ENCODE results near the gene PKD2L1. TPM values are rescaled to one million over a fixed set of nuclear protein-coding genes. Genes with fewer than 3 reads are reported as not detected.
A peak's percentile ranks its signal among the peaks of the same experiment; 100 is the strongest.

PKD2L1 gene
- total RNA-seq, 3 donors from 2014 or later: not detected

DNA sequence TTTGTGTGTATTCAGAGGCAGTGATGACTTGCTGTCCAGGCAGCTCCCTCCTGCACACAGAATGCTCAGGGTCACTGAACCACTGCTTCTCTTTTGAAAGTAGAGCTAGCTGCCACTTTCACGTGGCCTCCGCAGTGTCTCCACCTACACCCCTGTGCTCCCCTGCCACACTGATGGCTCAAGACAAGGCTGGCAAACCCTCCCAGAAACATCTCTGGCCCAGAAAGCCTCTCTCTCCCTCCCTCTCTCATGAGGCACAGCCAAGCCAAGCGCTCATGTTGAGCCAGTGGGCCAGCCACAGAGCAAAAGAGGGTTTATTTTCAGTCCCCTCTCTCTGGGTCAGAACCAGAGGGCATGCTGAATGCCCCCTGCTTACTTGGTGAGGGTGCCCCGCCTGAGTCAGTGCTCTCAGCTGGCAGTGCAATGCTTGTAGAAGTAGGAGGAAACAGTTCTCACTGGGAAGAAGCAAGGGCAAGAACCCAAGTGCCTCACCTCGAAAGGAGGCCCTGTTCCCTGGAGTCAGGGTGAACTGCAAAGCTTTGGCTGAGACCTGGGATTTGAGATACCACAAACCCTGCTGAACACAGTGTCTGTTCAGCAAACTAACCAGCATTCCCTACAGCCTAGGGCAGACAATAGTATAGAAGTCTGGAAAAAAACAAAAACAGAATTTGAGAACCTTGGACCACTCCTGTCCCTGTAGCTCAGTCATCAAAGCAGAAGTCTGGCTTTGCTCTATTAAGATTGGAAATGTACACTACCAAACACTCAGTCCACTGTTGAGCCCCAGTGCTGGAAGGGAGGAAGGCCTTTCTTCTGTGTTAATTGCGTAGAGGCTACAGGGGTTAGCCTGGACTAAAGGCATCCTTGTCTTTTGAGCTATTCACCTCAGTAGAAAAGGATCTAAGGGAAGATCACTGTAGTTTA, 32.8 kb upstream of the PKD2L1 start:
- Mint-ChIP-seq H3K4me3 (no peak overlapping the region), H3K4me1 (ENCODE audit: low read depth) (peaks cover 7% of the 10 kb centered on the region), H3K36me3 (ENCODE audit: insufficient read depth) (peaks cover 17% of the 10 kb centered on the region), H3K9me3 (no peaks in the 10 kb centered on the region), H3K27me3 (ENCODE audit: low read depth) (no peaks in the 10 kb centered on the region)
- ATAC-seq: no peak
- no peak for DNase-seq

DNA sequence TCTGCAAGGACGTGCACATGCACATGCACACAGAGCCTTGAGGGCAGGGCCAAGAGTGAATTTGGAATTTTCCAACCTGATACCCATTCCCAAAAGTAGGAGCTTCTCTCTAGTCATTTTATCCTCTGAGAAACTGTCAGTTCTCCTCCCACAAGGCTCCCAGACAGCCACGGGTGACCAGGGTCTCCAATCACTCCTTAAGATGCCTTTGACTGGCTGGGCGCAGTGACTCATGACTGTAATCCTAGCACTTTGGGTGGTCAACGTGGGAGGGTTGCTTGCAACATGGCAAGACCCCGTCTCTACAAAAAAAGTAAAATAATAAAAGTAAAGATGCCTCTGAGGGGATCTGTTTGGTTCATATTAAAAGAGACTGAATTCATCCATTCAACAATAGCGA, 30.2 kb upstream of the PKD2L1 start:
- DNase-seq (no peak), ATAC-seq (no peak)
- H3K9me3 Mint-ChIP-seq: no peaks in the 10 kb centered on the region
- H3K4me3 Mint-ChIP-seq: no peak overlapping the region
- H3K27me3 Mint-ChIP-seq (ENCODE audit: low read depth): no peaks in the 10 kb centered on the region
- H3K4me1 Mint-ChIP-seq (ENCODE audit: low read depth): peaks cover 7% of the 10 kb centered on the region
- H3K36me3 Mint-ChIP-seq (ENCODE audit: insufficient read depth): peaks cover 30% of the 10 kb centered on the region

DNA sequence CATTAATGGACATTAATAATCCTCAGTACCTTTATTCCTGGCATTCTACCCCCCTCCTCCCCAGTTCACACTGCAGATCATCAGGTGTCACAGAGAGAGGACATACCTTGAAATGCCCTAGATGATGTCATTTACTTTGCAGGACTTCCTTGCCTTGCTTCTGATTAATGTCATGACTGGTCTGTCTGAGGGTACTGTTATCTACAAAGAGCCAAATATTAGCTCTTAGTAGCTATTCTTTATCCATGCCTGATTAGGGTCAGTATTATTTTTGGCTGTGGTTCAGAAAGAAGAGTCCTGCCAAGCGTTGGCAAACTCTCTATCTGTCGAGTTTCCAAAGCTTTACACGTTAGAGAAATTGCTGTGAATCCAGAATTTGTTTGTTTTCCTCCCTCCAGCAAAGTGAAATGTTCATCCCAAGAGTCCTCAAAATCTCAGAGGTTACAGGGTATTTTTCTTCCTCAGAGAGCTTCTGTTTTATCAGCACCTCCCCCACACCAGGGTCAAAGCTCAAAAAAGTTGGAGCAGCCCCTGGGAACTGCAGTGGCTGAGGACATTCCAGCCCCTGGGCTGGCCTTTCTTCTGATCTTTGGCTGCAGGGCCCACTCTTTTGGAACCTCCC, 29.6 kb upstream of the PKD2L1 start:
- Mint-ChIP-seq H3K4me3 (no peak overlapping the region), H3K9me3 (no peaks in the 10 kb centered on the region), H3K27me3 (ENCODE audit: low read depth) (no peaks in the 10 kb centered on the region), H3K36me3 (ENCODE audit: insufficient read depth) (peaks cover 35% of the 10 kb centered on the region), H3K4me1 (ENCODE audit: low read depth) (peaks cover 7% of the 10 kb centered on the region)
- ATAC-seq (no peak), DNase-seq (no peak)

DNA sequence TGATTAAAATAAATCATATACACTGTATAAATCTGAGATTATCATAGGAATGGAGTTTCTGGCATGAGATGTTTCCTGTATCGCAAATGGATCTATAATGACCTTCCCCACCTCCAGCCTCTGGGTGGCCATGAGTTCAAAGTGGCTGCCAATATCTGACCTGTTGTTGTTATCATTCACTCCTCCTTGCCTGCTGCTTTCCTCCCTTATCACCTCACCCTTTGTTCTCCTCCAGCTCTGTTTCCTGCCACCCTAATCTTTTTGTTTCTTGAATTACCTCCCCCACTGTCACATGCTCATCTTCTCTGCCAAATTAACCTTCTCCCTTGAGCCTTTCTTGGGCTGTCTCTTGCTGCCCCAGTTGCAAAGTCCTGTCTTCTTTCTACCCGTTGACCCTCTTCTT, 29.0 kb upstream of the PKD2L1 start:
- no peak overlapping the region for H3K4me3 Mint-ChIP-seq
- no peak for DNase-seq
- H3K4me1 Mint-ChIP-seq (ENCODE audit: low read depth): peaks cover 7% of the 10 kb centered on the region
- peaks cover 38% of the 10 kb centered on the region for H3K36me3 Mint-ChIP-seq (ENCODE audit: insufficient read depth)
- H3K9me3 Mint-ChIP-seq: no peaks in the 10 kb centered on the region
- ATAC-seq: no peak
- no peaks in the 10 kb centered on the region for H3K27me3 Mint-ChIP-seq (ENCODE audit: low read depth)

DNA sequence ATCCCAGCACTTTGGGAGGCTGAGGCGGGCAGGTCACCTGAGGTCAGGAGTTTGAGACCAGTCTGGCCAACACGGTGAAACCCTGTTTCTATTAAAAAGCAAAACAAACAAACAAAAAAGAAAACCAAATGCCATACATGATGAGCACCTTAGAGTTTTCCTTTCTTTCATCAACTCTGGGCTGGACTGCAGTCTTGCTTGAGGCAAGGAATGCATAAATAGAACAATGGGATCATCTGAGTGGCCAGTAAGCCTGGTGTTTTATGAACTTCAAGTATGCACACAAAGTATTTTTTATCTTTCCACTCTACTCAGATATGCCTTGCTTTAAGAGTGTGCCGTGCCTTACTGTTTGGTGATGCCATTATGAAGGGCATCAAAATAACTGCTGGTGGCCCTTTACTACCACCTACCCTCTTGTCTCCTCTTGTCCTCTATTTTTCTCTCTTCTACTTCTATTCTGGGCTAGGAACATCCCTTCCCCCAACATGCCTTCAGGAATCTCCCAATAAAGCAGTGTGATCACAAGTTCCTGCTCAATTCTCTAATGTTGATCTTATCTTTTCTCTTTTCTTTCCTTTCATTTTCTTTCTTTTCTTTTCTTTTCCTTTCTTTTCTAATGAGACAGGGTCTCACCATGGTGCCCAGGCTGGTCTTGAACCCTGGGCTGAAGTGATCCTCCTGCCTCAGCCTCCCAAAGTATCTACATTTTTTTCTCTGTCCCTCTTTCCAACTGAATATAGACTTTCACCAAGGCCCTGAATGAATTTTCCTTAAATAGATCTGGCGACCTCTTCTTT, 27.2 kb upstream of the PKD2L1 start:
- peaks cover 7% of the 10 kb centered on the region for H3K4me1 Mint-ChIP-seq (ENCODE audit: low read depth)
- H3K27me3 Mint-ChIP-seq (ENCODE audit: low read depth): no peaks in the 10 kb centered on the region
- H3K4me3 Mint-ChIP-seq: no peak overlapping the region
- DNase-seq: no peak
- no peak for ATAC-seq
- H3K9me3 Mint-ChIP-seq: no peaks in the 10 kb centered on the region
- H3K36me3 Mint-ChIP-seq (ENCODE audit: insufficient read depth): peaks cover 46% of the 10 kb centered on the region

DNA sequence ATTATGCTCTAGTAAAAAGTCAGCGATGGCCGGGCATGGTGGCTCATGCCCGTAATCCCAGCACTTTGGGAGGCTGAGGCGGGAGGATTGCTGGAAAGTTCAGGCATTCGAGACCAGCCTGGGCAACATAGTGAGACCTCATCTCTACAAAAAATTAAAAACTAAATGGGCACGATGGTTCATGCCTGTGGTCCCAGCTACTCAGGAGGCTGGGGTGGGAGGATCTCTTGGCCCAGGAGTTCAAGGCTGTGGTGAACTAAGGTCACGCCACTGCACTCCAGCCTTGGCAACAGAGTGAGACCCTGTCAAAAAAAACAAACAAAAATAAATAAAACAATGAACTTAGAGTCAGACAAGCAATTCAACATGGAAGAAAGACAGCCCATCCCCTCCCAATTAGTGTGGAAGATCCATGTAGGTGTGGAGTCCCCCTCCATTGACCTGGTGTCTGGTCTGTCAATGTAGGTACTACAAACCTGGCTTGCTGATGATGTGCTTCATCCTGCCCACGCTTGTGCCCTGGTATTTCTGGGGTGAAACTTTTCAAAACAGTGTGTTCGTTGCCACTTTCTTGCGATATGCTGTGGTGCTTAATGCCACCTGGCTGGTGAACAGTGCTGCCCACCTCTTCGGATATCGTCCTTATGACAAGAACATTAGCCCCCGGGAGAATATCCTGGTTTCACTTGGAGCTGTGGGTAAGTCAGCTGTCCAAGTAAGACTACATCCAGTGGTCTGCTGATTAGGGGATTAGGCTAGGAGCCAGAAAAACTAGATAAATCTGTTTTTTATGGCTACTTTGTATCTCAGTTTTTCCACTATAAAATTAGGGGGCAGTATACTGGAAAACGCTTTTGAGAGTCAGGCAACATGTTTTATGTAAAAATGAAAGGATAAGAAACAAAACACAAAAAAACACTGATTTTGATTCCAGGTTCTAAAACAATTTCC, 26.3 kb upstream of the PKD2L1 start:
- Mint-ChIP-seq H3K27me3 (ENCODE audit: low read depth) (no peaks in the 10 kb centered on the region), H3K9me3 (no peaks in the 10 kb centered on the region), H3K4me3 (no peak overlapping the region), H3K4me1 (ENCODE audit: low read depth) (peaks cover 7% of the 10 kb centered on the region), H3K36me3 (ENCODE audit: insufficient read depth) (peaks cover 40% of the 10 kb centered on the region)
- DNase-seq: no peak
- ATAC-seq: no peak

DNA sequence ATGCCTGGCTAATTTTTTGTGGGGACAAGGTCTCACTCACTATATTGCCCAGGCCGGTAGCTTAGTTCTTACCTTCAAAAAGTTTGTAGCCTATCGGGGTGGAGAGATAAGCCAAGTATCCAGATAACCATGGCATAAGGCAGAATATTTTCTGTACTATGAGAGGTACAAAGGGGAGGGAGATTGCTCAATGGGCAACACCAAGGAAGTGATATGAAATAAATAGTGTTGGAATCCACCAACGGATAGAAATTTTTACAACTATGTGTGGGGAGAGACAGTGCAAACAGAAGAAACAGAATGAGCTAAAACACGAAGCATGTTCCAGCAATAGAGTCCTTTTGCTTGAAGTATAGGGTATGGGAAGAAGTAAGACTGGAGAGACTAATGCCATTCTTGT, 25.1 kb upstream of the PKD2L1 start:
- ATAC-seq (no peak), DNase-seq (no peak)
- Mint-ChIP-seq H3K36me3 (ENCODE audit: insufficient read depth) (peaks cover 37% of the 10 kb centered on the region), H3K4me1 (ENCODE audit: low read depth) (peaks cover 7% of the 10 kb centered on the region), H3K9me3 (no peaks in the 10 kb centered on the region), H3K27me3 (ENCODE audit: low read depth) (no peaks in the 10 kb centered on the region), H3K4me3 (no peak overlapping the region)

DNA sequence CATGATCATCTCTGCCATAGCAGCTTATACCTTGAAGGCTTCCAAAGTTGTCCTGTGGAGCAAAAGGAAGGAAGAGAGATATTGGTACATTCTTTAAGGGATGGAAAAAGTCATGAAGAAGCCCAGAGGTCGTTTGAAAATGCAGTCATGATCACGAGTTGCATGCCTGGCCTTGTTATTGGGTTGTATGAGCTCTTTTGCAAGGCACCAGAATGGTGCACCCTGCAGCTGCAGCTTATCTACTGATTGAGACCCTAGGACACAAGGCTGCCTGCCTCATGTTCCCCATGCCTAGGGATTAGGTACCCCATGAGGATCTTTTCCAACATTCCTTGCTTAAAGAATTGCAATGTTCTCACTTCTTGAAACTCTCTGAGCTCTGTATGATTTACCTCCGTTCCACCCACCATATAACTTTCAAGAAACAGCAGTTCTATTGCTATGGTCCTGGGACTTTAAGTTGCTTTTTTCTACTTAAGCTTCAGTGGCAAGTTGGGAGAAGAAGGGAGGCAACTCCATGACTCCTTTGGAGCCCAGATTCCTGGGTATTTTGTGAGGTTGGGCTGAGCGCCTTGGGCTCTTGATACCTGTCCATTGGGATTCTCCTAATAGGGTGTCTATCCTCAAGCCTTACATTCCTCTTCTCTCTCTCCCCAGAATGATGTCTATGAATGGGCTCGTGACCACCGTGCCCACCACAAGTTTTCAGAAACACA, 23.9 kb upstream of the PKD2L1 start:
- Mint-ChIP-seq H3K9me3 (no peaks in the 10 kb centered on the region), H3K4me3 (no peak overlapping the region), H3K4me1 (ENCODE audit: low read depth) (peaks cover 1% of the 10 kb centered on the region), H3K36me3 (ENCODE audit: insufficient read depth) (peaks cover 33% of the 10 kb centered on the region), H3K27me3 (ENCODE audit: low read depth) (no peaks in the 10 kb centered on the region)
- no peak for ATAC-seq
- no peak for DNase-seq

DNA sequence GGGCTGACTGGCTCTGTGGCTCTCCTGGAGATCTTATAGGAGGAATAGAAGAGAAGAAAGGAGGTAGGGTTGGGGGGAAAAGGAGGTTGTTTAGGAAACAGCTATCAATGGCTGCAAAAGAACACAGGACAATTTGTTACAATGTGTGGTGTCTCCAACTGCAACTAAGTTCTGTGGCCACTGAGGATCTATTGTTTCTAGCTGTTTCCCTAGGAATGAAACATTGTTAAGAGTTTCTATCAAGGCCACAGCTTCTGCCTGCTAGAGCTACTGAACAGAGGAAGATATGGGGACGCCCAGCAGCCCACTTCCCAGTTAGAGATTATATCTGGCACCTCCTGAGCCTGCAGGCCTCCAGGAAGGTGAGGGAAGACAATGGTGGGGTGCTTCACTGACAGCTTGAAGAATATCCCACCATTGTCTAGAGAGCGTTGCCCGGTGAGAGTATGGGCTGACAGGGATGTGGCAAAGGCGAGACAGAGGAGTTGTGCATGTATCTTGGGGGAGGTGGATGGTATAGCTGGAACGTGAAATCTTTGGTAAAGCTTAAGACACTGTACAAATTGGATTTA, 21.0 kb upstream of the PKD2L1 start:
- Mint-ChIP-seq H3K4me1 (ENCODE audit: low read depth) (peaks cover 15% of the 10 kb centered on the region), H3K36me3 (ENCODE audit: insufficient read depth) (peaks cover 29% of the 10 kb centered on the region), H3K4me3 (no peak overlapping the region)

DNA sequence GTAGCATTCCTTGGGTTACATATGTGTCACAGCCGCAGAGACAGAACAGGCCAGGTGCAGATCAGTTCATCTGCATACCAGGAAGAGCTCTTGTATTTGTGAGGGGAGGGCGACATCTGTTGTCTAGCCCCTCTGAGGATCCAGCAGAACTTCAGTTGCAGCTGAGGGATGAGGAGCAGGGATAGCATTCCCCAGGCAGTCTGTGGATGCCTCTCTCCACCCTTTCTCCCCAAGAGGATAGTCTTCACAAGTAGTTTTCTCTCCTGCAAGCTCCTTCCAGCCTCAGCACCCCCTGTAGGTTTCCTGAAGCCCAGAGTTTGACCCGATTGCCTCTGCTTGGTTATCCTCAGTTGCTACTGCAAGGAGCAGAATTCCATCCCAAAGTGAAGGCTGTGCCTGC, 19.6 kb upstream of the PKD2L1 start:
- ATAC-seq: no peak

More for the DNA sequence above, 21.0 kb upstream of the PKD2L1 start:
- ATAC-seq (no peak), DNase-seq (no peak)
- Mint-ChIP-seq H3K9me3 (no peaks in the 10 kb centered on the region), H3K27me3 (ENCODE audit: low read depth) (no peaks in the 10 kb centered on the region)

DNA sequence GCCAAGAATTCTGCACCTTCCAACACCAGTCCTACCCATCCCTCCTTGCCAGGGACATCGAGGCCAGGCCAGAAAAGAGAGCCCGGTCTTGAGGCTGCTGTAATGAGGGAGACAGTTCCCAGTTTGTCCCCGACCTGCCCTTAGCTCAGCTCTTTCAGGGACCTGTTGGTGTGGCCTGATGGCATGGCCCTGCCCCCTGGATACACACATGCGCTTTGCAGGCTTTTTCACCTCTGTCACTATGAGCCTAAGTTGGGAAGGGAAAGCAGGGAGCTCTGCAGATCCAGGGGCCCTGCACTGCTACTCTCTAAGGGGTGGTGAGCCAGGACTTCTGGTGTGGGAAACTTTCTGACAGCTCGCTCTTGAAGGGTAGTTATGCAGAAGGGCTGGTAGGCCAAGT, 19.1 kb upstream of the PKD2L1 start:
- Mint-ChIP-seq H3K4me1 (ENCODE audit: low read depth) (peaks cover 16% of the 10 kb centered on the region), H3K36me3 (ENCODE audit: insufficient read depth) (peaks cover 15% of the 10 kb centered on the region), H3K4me3 (no peak overlapping the region), H3K27me3 (ENCODE audit: low read depth) (no peaks in the 10 kb centered on the region), H3K9me3 (no peaks in the 10 kb centered on the region)
- ATAC-seq: no peak
- DNase-seq: no peak

More for the DNA sequence above, 19.6 kb upstream of the PKD2L1 start:
- no peaks in the 10 kb centered on the region for H3K9me3 Mint-ChIP-seq
- peaks cover 18% of the 10 kb centered on the region for H3K36me3 Mint-ChIP-seq (ENCODE audit: insufficient read depth)
- H3K4me3 Mint-ChIP-seq: no peak overlapping the region
- no peaks in the 10 kb centered on the region for H3K27me3 Mint-ChIP-seq (ENCODE audit: low read depth)
- DNase-seq: no peak
- H3K4me1 Mint-ChIP-seq (ENCODE audit: low read depth): peaks cover 16% of the 10 kb centered on the region

DNA sequence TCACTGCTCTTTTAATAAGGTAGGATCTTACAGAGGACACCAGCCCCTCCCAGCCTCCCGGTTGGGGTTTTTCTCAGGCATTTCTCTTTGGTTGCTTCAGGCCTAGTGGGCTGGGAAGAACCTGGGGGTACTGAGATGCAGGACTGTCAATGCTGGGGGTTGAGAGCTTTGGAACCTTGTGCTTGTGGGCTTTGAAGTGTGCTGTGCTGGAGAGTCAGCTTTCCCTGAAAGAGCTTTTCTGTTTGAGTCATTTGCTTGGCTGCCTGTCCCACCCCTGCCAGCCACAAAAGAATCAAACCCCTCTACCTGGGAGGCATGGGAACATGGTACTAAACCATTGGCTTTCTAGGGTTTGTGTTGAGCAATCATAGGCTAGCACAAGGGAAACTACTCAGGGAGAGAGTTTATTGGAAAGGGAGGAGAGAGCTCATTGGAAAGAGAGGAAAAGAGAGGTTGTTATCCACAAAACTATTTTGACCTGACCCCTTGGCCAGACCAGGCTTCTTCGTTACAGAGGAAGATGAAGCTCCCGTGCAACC, 18.4 kb upstream of the PKD2L1 start:
- Mint-ChIP-seq H3K36me3 (ENCODE audit: insufficient read depth) (peaks cover 15% of the 10 kb centered on the region), H3K4me3 (peak overlapping the region; percentile 84), H3K27me3 (ENCODE audit: low read depth) (no peaks in the 10 kb centered on the region), H3K4me1 (ENCODE audit: low read depth) (peaks cover 16% of the 10 kb centered on the region), H3K9me3 (no peaks in the 10 kb centered on the region)
- no peak for DNase-seq
- ATAC-seq: no peak
